Cardiac muscle cell (in vitro differentiated cells and primary cell): ENCODE data around the gene TNRC6B. TPM values are rescaled to one million over a fixed set of nuclear protein-coding genes. Genes with fewer than 3 reads are reported as not detected.

Source experiments
- DNase-seq, 2 donors: peaks; one replicate each; pipeline versions ENCODE4 v3.0.0 to v3.0.0-alpha.2; 2010 to 2017; ENCODE audit warnings: low read depth in 1 of 2, low spot score in 1 of 2
- H3K27ac ChIP-seq: fragments of 200-600 bp; sonication (generic); 2 replicates; pipeline ENCODE4 v1.5.1; 2016
- H3K27me3 ChIP-seq: fragments of 200-600 bp; sonication (generic); 2 replicates; pipeline ENCODE4 v1.6.0; 2016; ENCODE audit warnings: control low read depth
- H3K36me3 ChIP-seq: fragments of 200-600 bp; sonication (generic); 2 replicates; pipeline ENCODE4 v1.5.1; 2016; ENCODE audit warnings: control low read depth
- H3K4me1 ChIP-seq: fragments of 200-600 bp; sonication (generic); 2 replicates; pipeline ENCODE4 v1.8.1; 2017; ENCODE audit warnings: low read depth, mild to moderate bottlenecking, mixed run types
- H3K4me3 ChIP-seq: fragments of 200-600 bp; sonication (generic); 2 replicates; pipeline ENCODE4 v1.5.1; 2016; ENCODE audit warnings: mild to moderate bottlenecking
- H3K9me3 ChIP-seq: fragments of 200-600 bp; sonication (generic); 2 replicates; pipeline ENCODE4 v1.5.1; 2017; ENCODE audit warnings: low read depth, mild to moderate bottlenecking, control low read depth
- CTCF ChIP-seq: IDR thresholded peaks from 2 replicates; pipeline ENCODE4 v1.5.1; 2012; ENCODE audit warnings: low read depth, mild to moderate bottlenecking, low read length
- polyA plus RNA-seq: library from polyadenylated mRNA; unstranded; fragments of >200 nt; fragmentation: Nextera tagmentation; extraction: Ambion mirVana; gene quantifications from 2 replicates; pipeline ENCODE4 v1.2.1, GENCODE V29; 2016
- total RNA-seq: library from RNA; depleted of rRNA; stranded (reverse); fragments of >200 nt; gene quantifications from 2 replicates; pipeline ENCODE4 v1.2.3, GENCODE V29; 2016

TNRC6B gene
- total and polyA plus RNA-seq, 2 experiments from 2014 or later, result 50.2 to 61.1 TPM

GRCh38 chr22:40236131-40236665 is 58.5 kb downstream of the TNRC6B start:
- H3K27me3 ChIP-seq, result no peaks in the 10 kb centered on the region
- H3K9me3 ChIP-seq, result no peaks in the 10 kb centered on the region
- peaks cover 16% of the 10 kb centered on the region for H3K4me1 ChIP-seq
- no peaks in the 10 kb centered on the region for H3K36me3 ChIP-seq
- H3K4me3 ChIP-seq, result no peak overlapping the region
- H3K27ac ChIP-seq, result no peak overlapping the region
- no peak for DNase-seq
- no peak for TF ChIP-seq CTCF

- Histone ChIP-seq H3K27me3 (no peaks in the 10 kb centered on the region), H3K9me3 (no peaks in the 10 kb centered on the region), H3K27ac (no peak overlapping the region), H3K4me1 (peaks cover 26% of the 10 kb centered on the region), H3K4me3 (no peak overlapping the region), H3K36me3 (no peaks in the 10 kb centered on the region)
- DNase-seq, result no peak
- TF ChIP-seq CTCF, result no peak
These were observed 59.5 kb downstream of the TNRC6B start for GRCh38 chr22:40237241-40237640.

GRCh38 chr22:40237788-40238424 is 60.2 kb downstream of the TNRC6B start:
- H3K4me1 ChIP-seq, result peaks cover 26% of the 10 kb centered on the region
- no peak for TF ChIP-seq CTCF
- H3K36me3 ChIP-seq, result no peaks in the 10 kb centered on the region
- no peaks in the 10 kb centered on the region for H3K27me3 ChIP-seq
- H3K4me3 ChIP-seq, result no peak overlapping the region
- no peaks in the 10 kb centered on the region for H3K9me3 ChIP-seq
- H3K27ac ChIP-seq, result peak overlapping the region; percentile 54
- DNase-seq, result no peak

GRCh38 chr22:40238425-40239344 is 61.0 kb downstream of the TNRC6B start:
- Histone ChIP-seq H3K27ac (peak overlapping the region; percentile 36), H3K9me3 (no peaks in the 10 kb centered on the region), H3K36me3 (no peaks in the 10 kb centered on the region), H3K4me3 (no peak overlapping the region), H3K4me1 (peaks cover 26% of the 10 kb centered on the region), H3K27me3 (no peaks in the 10 kb centered on the region)
- DNase-seq, result peak in 1 of 2 donors; percentile 84
- no peak for TF ChIP-seq CTCF

GRCh38 chr22:40239345-40239683 is 61.6 kb downstream of the TNRC6B start:
- no peaks in the 10 kb centered on the region for H3K36me3 ChIP-seq
- H3K27ac ChIP-seq, result no peak overlapping the region
- H3K4me1 ChIP-seq, result peaks cover 26% of the 10 kb centered on the region
- no peaks in the 10 kb centered on the region for H3K27me3 ChIP-seq
- H3K4me3 ChIP-seq, result no peak overlapping the region
- TF ChIP-seq CTCF, result no peak
- no peak for DNase-seq
- no peaks in the 10 kb centered on the region for H3K9me3 ChIP-seq
